Measurements from ENCODE around the gene CASR. TPM values are rescaled to one million over a fixed set of nuclear protein-coding genes. Genes with fewer than 3 reads are reported as not detected.
A peak's percentile ranks its signal among the peaks of the same experiment; 100 is the strongest.
"Not testable (repeated sequence)": the region's sequence is repeated elsewhere in the genome, so short reads cannot be mapped to it uniquely, and the experiment has no call there.

CASR gene
- total RNA-seq (2014; rRNA removed; shearing (Covaris generic)) = 0.10 and 0.15 TPM in 2 replicates

DNA sequence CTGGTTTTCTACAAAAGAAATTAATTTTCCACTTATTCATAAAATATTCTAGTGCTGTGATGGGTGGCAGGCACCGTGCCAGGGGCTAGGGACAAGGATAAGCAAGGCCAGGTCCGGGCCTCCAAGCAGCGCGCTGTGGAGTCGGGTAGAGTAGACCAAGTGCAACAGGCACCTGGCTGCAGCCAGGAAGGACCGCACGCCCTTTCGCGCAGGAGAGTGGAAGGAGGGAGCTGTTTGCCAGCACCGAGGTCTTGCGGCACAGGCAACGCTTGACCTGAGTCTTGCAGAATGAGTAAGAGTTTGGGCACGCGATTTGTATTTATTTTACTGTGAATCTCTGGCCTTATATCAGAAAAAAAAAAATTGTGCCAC lies at the start of gene CASR:
TSS of gene CASR (plus strand) at position 148 of the 372 bp plus-strand sequence. CDS start 70,522 bp downstream, outside the sequence.
- Histone ChIP-seq H3K27me3 (ENCODE audit: control insufficient read depth, insufficient read depth, low read length) (peaks cover 34% of the 10 kb centered on the region), H3K4me3 (ENCODE audit: insufficient read depth, low read depth, low read length) (peak within 1 kb of the TSS; percentile 59), H3K36me3 (replicated peaks; ENCODE audit: control insufficient read depth, insufficient read depth, low read length) (no peaks in the 10 kb centered on the region)
- peak; percentile 47 for DNase-seq

DNA sequence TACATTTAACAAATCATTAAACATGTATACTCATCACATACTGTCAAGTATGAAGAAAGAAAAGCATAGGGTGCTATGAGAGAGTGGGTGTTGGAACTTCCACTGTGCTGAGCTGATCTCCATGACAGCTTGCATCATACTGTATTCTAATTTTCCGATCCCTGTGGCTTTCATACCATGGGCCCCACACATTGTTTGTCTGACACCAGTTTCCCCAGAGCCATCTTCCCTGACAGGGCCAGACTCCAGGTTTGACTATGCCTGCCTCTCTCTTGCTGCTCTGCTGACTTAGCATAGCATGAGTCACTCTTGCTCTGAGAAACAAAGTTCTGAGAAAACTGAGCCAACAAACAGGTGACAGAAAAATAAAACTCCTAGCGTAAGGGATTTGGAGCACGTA lies 37.0 kb upstream of the CASR start:
- H3K36me3 ChIP-seq (replicated peaks; ENCODE audit: control insufficient read depth, insufficient read depth, low read length) = no peaks in the 10 kb centered on the region
- DNase-seq = no peak
- no peaks in the 10 kb centered on the region for H3K27me3 ChIP-seq (ENCODE audit: control insufficient read depth, insufficient read depth, low read length)
- no peak overlapping the region for H3K4me3 ChIP-seq (ENCODE audit: insufficient read depth, low read depth, low read length)

- DNase-seq = peak; percentile 10
- Histone ChIP-seq H3K4me3 (ENCODE audit: insufficient read depth, low read depth, low read length) (no peak overlapping the region), H3K27me3 (ENCODE audit: control insufficient read depth, insufficient read depth, low read length) (no peaks in the 10 kb centered on the region), H3K36me3 (replicated peaks; ENCODE audit: control insufficient read depth, insufficient read depth, low read length) (no peaks in the 10 kb centered on the region)
Observed at GRCh38 chr3:122148941-122149627, 34.4 kb upstream of the CASR start.

DNA sequence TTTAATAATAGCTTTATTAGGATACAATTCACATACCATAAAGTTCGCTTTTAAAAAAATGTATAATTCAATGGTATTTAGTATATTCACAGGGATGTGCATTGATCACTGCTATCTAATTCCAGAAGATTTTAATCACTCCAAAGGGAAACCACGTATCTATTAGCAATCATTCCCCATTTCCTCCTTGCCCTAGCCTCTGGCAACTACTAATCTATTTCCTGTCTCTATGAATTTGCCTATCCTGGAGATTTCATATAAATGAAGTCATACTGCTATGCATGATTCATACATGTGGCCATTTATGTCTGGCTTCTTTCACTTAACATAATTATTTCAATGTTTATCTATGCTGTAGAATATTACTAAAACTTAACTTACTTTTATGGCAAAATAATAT lies 32.0 kb upstream of the CASR start:
- DNase-seq = no peak
- H3K36me3 ChIP-seq (replicated peaks; ENCODE audit: control insufficient read depth, insufficient read depth, low read length) = no peaks in the 10 kb centered on the region
- H3K27me3 ChIP-seq (ENCODE audit: control insufficient read depth, insufficient read depth, low read length) = no peaks in the 10 kb centered on the region
- H3K4me3 ChIP-seq (ENCODE audit: insufficient read depth, low read depth, low read length) = no peak overlapping the region

DNA sequence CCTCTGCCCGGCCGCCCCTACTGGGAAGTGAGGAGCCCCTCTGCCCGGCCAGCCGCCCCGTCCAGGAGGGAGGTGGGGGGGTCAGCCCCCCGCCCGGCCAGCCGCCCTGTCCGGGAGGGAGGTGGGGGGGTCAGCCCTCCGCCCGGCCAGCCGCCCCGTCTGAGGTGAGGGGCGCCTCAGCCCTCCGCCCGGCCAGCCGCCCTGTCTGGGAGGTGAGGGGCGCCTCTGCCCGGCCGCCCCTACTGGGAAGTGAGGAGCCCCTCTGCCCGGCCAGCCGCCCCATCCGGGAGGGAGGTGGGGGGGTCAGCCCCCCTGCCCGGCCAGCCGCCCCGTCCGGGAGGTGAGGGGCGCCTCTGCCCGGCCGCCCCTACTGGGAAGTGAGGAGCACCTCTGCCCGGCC lies 18.5 kb upstream of the CASR start:
- not testable (repeated sequence) for H3K27me3 ChIP-seq (ENCODE audit: control insufficient read depth, insufficient read depth, low read length); DNase-seq; H3K36me3 ChIP-seq (replicated peaks; ENCODE audit: control insufficient read depth, insufficient read depth, low read length); H3K4me3 ChIP-seq (ENCODE audit: insufficient read depth, low read depth, low read length)

DNA sequence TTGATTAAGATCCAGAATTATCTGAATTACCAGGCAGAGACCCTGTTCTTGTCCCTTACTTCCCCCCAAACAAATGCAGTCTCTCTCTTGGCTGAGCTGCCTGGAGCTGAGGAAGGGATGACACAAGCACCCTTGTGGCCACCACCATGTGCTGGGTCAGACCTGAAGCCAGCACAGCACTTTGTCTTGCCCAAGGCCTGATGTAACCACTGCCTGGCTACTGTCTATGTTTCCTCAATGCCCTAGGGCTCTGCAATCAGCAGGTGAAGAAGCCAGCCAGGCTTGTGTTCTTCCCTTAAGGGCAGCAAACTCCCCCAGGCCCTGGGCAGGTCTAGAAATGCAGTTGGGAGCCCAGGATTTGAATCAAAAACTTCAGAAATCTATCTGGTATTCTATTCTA lies 15.8 kb upstream of the CASR start:
- no peak overlapping the region for H3K4me3 ChIP-seq (ENCODE audit: insufficient read depth, low read depth, low read length)
- no peaks in the 10 kb centered on the region for H3K27me3 ChIP-seq (ENCODE audit: control insufficient read depth, insufficient read depth, low read length)
- no peak for DNase-seq
- H3K36me3 ChIP-seq (replicated peaks; ENCODE audit: control insufficient read depth, insufficient read depth, low read length) = no peaks in the 10 kb centered on the region

DNA sequence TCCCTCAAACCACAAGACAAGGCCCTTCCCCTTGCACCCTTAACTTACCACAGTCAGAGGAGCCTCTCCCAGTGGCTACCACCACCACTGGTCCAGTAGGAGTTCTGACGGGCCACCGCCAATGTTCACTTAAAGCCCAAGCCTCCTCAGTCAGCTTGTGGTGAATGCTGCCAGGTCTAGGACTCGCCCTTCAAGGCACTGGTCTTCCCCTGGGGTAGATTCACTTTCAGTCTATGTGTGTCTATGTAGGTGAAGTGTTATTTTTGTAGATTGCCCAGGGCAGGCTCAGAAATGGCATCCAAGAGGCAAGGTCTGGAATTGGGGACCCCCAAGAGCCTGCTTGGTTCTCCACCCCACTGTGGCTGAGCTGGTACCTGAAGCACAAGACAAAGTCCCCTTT lies 15.4 kb upstream of the CASR start:
- Histone ChIP-seq H3K36me3 (replicated peaks; ENCODE audit: control insufficient read depth, insufficient read depth, low read length) (no peaks in the 10 kb centered on the region), H3K27me3 (ENCODE audit: control insufficient read depth, insufficient read depth, low read length) (no peaks in the 10 kb centered on the region), H3K4me3 (ENCODE audit: insufficient read depth, low read depth, low read length) (no peak overlapping the region)
- no peak for DNase-seq

DNA sequence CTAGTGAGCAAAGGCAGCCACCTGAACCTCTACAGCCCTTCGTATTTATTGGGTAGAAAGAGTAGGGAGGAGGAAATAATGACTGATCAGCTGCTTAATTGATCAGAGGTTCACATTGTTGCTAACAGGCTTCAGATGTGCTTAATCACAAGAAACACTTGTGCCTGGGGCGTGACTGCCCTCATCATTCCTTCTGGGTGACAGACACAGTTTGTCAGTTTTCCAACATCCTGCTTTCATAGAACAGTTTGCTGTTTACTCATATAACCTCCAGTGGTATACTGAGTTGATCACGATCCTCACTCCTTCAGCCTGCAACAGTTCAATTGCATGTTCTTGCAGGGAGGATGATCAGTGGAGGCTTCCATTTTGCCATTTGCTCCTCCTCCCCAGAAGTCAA lies 13.6 kb upstream of the CASR start:
- Histone ChIP-seq H3K27me3 (ENCODE audit: control insufficient read depth, insufficient read depth, low read length) (no peaks in the 10 kb centered on the region), H3K36me3 (replicated peaks; ENCODE audit: control insufficient read depth, insufficient read depth, low read length) (no peaks in the 10 kb centered on the region), H3K4me3 (ENCODE audit: insufficient read depth, low read depth, low read length) (no peak overlapping the region)
- no peak for DNase-seq

- not testable (repeated sequence) for DNase-seq; H3K36me3 ChIP-seq (replicated peaks; ENCODE audit: control insufficient read depth, insufficient read depth, low read length)
Observed at GRCh38 chr3:122171361-122171760, 12.1 kb upstream of the CASR start.

GRCh38 chr3:122178711-122179110 lies 4.8 kb upstream of the CASR start:
- no peaks in the 10 kb centered on the region for H3K36me3 ChIP-seq (replicated peaks; ENCODE audit: control insufficient read depth, insufficient read depth, low read length)
- H3K27me3 ChIP-seq (ENCODE audit: control insufficient read depth, insufficient read depth, low read length) = peaks cover 13% of the 10 kb centered on the region
- no peak overlapping the region for H3K4me3 ChIP-seq (ENCODE audit: insufficient read depth, low read depth, low read length)
- no peak for DNase-seq

More at GRCh38 chr3:122171361-122171760, 12.1 kb upstream of the CASR start:
- not testable (repeated sequence) for H3K27me3 ChIP-seq (ENCODE audit: control insufficient read depth, insufficient read depth, low read length); H3K4me3 ChIP-seq (ENCODE audit: insufficient read depth, low read depth, low read length)

DNA sequence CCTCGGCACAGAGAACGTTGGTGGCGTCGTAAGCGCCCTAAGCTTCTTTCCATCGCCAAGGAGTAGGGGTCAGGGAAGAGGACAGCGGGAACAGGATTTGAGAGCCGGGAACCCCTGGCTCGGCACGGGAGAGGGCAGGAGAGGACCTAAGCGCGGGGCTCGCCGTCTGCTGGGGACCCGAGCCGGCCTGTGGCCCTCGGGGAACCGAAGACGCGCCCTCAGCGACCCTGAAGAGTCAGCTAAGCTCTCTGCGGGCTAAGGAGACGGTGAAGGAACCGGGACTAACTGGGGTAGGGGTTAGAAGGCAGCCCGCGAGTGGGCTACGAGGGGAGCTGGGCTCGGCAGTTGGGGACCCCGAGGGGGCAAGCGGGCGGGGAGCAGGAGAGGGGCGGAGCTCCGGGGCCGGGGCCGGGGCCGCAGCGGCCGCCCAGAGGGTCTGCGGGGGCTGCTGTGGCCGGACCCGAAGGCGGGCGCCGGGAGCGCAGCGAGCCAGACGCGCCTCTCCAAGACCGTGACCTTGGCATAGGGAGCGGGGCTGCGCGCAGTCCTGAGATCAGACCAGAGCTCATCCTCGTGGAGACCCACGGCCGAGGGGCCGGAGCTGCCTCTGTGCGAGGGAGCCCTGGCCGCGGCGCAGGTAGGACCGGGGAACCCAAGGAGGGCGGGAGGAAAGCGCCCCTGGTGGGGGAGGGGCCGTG lies 574 bp downstream of the CASR start:
- no peaks in the 10 kb centered on the region for H3K36me3 ChIP-seq (replicated peaks; ENCODE audit: control insufficient read depth, insufficient read depth, low read length)
- DNase-seq = peak; percentile 77
- H3K27me3 ChIP-seq (ENCODE audit: control insufficient read depth, insufficient read depth, low read length) = peaks cover 34% of the 10 kb centered on the region
- H3K4me3 ChIP-seq (ENCODE audit: insufficient read depth, low read depth, low read length) = peak overlapping the region; percentile 59

GRCh38 chr3:122184591-122184929 lies 1.1 kb downstream of the CASR start:
- H3K27me3 ChIP-seq (ENCODE audit: control insufficient read depth, insufficient read depth, low read length) = peaks cover 34% of the 10 kb centered on the region

GRCh38 chr3:122186372-122186771 lies 2.9 kb downstream of the CASR start:
- Histone ChIP-seq H3K27me3 (ENCODE audit: control insufficient read depth, insufficient read depth, low read length) (peaks cover 34% of the 10 kb centered on the region), H3K4me3 (ENCODE audit: insufficient read depth, low read depth, low read length) (no peak overlapping the region), H3K36me3 (replicated peaks; ENCODE audit: control insufficient read depth, insufficient read depth, low read length) (no peaks in the 10 kb centered on the region)
- no peak for DNase-seq

More at GRCh38 chr3:122184591-122184929, 1.1 kb downstream of the CASR start:
- H3K36me3 ChIP-seq (replicated peaks; ENCODE audit: control insufficient read depth, insufficient read depth, low read length) = no peaks in the 10 kb centered on the region
- DNase-seq = no peak
- H3K4me3 ChIP-seq (ENCODE audit: insufficient read depth, low read depth, low read length) = peak overlapping the region; percentile 59

DNA sequence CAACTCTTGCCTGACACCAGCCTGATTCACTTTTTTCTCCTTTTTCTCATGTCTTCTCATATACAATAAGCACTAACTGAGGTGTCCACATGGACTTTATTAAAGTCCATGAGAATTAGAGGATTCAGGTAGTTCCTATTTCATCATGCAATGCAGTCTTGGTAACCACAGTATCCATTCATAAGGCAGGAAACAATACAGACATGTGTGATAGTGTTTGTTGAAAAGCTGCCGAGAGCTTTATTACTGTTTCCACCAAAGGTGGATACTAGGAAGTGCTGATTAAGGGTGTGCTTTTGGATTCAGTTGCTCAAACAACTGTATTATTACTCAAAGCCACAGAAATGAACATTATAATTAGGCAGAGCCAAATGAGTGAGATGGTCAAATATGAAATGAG lies 5.3 kb downstream of the CASR start:
- peaks cover 21% of the 10 kb centered on the region for H3K27me3 ChIP-seq (ENCODE audit: control insufficient read depth, insufficient read depth, low read length)
- H3K36me3 ChIP-seq (replicated peaks; ENCODE audit: control insufficient read depth, insufficient read depth, low read length) = no peaks in the 10 kb centered on the region
- H3K4me3 ChIP-seq (ENCODE audit: insufficient read depth, low read depth, low read length) = no peak overlapping the region
- no peak for DNase-seq

DNA sequence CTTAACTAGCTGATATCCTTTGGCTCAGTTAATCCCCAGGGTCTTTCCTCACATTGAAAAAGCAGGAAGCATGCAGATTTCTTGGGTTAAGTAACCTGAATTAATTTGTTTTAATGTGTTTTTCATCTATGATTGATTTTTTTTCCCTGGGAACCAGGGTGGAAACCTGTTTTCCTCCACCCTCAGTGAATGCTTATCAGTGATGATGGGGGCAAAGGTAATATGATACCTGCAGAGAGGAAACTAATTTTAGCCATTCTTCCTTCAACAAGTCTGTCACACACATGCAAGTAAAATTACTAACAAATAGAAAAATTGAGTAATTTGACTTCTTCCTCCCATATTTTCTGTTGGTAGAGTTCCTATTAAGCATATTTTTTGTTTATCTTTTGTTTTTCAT lies 5.9 kb downstream of the CASR start:
- Histone ChIP-seq H3K4me3 (ENCODE audit: insufficient read depth, low read depth, low read length) (no peak overlapping the region), H3K27me3 (ENCODE audit: control insufficient read depth, insufficient read depth, low read length) (peaks cover 15% of the 10 kb centered on the region), H3K36me3 (replicated peaks; ENCODE audit: control insufficient read depth, insufficient read depth, low read length) (no peaks in the 10 kb centered on the region)
- no peak for DNase-seq
